Measurements from ENCODE around the gene FABP7. TPM values are rescaled to one million over a fixed set of nuclear protein-coding genes. Genes with fewer than 3 reads are reported as not detected.

Gene FABP7
- total and polyA plus RNA-seq, 2 of the 13 experiments (the other 11 are each of a cell fraction or from before 2014, with no cell fraction given), result not detected

GRCh38 chr6:122789182-122790027, 9.9 kb downstream of the FABP7 start, which contains the start of gene SMPDL3A (continued):
- TF ChIP-seq RNF219 (CRISPR knock-in tag; IDR thresholded peaks at IDR 0.05) (peak; percentile 87), ZMYM4 (CRISPR knock-in tag; IDR thresholded peaks at IDR 0.05) (peak; percentile 96), TERF1 (CRISPR knock-in tag; IDR thresholded peaks at IDR 0.05) (0 out of 2 replicates have a peak, but pooled peaks have one; percentile 48), KDM6A (CRISPR knock-in tag; IDR thresholded peaks at IDR 0.05; ENCODE audit: low read depth) (peak; percentile 14; the same call in 1 of the 2 replicates), BCLAF1 (IDR thresholded peaks at IDR 0.05) (no peak), ZNF768 (CRISPR knock-in tag; IDR thresholded peaks at IDR 0.05) (peak; percentile 85), ZNF318 (CRISPR knock-in tag; IDR thresholded peaks at IDR 0.05) (peak; percentile 82), KLF6 (CRISPR knock-in tag; IDR thresholded peaks at IDR 0.05) (no peak), DNMT3B (CRISPR knock-in tag; conservative IDR thresholded peaks at IDR 0.05) (peak; percentile 90), XBP1 (CRISPR knock-in tag; IDR thresholded peaks at IDR 0.05) (no peak), ZSCAN31 (CRISPR knock-in tag; IDR thresholded peaks at IDR 0.05; ENCODE audit: low read depth) (peak; percentile 99), DRAP1 (CRISPR knock-in tag; IDR thresholded peaks at IDR 0.05) (peak; percentile 69; the same call in 1 of the 2 replicates)
